Activated CD8-positive, alpha-beta memory T cell treated with anti-CD3 and anti-CD28 coated beads, Interleukin-2, amount 50 U/mL, for 1 hour (primary cell): ENCODE measurements around the gene CD200R1.

Experiments used
- DNase-seq: peaks from one replicate; pipeline ENCODE4 v3.0.0-alpha.2; 2020; ENCODE audit errors: extremely low read depth

Gene CD200R1

DNA sequence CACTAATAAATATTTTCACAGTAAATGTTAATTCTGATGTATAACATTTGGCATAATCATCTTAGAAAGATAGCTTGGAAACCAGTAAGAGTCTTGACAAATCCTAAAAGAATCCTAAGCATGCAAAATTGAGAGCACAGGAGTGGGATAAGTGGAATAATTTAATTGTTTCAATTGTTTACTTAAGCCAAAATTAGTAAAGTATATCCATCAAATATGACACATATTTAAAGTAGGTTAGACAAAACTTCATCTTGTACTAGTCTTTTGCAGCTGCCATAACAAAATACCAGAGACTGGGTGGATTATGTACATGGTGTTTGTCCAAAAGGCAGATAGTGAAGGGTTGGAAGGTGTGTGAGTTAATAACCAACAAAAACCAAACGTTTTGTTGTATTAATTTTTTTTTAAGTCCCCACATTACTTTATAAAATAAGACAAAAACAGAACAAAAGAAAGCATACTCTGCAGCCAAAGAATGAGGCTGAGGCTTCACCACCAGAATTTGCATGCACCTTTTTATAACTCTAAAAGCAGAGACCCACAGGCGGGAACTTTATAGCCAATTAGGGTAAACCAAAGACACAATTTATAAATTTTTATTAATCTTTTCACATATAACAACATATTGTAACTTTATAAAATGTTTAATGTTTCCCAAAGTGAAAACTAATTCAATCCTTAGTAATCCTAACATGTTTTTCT, 86.4 kb downstream of the CD200R1 start:
- no peak for DNase-seq

DNA sequence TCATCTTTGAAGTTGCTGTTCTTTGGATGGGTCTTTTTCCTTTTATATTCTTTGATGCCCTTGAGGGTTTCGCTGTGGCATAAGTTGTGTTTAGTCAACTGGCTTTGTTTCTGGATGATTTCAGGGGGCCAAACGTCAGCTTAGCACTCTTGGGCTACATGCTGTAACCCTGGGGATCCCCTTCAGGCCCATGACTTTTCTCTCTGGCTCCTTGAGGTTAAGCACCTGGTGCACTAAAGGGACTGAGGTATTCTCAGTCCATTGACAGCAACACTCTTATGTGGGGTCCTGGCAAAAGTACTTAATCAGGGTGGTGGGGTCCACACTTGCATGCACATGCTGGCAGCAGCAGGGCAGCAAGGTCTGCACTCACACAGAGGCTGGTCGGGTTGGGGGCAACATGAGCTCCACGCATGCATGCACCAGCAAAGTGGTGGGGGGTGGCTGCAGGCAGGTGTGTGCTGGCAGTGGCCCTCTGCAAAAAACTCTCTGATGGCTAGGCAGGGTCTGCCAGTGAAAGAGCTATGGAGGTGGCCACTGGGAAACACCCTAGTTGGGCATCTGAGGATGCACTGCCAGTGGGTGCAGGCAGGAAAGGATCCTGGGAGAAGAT, 90.1 kb downstream of the CD200R1 start:
- no peak for DNase-seq

DNA sequence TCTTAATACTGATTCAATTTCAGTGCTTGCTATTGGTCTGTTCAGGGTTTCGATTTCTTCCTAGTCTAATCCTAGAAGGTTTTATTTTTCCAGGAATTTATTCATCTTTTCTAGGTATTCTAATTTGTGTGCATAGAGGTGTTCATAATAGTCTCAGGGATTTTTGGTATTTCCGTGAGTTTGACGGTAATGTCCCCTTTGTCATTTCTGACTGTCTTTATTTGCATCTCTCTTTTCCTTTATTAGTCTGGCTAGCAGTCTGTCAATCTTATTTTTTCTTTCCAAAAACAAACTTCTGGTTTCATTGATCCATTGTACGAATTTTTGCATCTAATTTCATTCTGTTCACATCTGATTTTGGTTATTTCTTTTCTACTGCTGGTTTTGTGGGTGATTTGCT, 93.0 kb downstream of the CD200R1 start:
- DNase-seq, result no peak

DNA sequence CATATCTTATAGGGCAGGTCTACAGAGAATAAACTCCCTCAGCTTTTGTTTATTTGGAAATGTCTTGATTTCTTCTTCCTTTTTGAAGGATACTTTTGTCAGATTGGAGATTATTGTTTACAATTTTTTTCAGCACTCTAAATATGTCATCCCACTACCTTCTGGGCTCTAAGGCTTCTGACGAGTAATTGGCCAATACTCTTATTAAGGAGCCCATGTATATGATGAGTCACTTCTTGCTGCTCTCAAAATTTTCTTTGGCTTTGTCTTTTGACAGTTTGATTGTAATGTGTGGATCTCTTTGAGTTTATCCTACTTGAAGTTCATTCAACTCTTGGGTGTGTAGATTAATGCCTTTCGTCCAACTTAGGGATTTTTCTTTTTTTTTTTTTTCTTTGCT, 99.3 kb downstream of the CD200R1 start:
- no peak for DNase-seq

DNA sequence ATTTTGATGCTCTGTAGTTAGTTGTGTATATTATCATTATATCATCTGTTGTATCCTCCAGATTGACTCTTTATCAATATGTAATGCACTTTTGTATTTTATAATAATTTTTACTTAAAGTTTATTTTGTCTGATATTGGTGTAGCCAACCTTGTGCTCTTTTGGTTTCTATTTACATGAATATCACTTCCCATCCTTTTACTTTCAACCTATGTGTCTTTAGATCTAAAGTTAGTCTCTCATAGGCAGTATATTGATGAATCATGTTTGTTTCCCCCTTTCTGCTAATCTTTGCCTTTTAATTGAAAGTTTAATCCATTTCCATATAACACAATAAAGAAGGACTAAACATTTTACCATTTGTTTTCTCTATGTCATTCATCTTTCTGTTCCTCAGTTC, 100.2 kb downstream of the CD200R1 start:
- DNase-seq, result no peak

DNA sequence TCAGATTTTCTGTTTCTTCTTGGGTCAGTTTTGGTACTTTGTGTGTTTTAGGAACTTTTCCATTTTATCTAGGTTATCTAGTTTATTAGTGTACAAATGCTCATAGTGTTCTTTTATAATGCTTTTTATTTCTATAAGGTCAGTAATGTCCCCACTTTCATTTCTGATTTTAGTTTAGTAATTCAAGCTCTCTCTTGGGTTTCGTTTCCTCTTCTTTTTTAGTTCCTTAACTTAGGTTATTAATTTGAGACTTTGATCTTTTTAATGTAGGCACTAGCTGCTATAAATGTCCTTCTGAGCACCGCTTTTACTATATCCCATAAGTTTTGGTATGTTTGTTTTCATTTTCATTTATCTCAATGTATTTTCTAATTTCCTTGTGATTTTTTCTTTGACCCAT, 101.3 kb downstream of the CD200R1 start:
- DNase-seq, result no peak

DNA sequence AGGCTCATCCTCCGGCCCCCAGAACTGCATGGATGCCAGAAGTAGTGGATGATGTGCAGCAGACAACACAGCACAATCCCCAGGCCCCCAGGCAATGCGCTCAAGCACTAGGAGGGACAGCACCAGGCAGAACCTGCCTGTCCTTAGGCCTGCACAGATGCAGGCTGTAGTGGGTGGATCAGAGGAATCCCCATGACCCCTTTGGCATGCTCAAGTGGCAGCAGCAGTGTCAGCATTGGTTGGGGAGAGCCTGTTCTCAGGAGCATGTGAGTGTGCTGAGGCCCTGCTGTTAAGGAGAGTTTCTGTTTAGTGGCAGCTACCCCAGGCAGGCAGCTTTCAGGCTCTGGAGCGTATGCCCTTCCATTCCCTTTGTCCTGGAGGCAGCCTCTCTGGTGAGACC, 103.2 kb downstream of the CD200R1 start:
- DNase-seq, result no peak
